Upper lobe of left lung (tissue), 6 donors: Measurements from ENCODE around the gene RPRD1B. TPM values are rescaled to one million over a fixed set of nuclear protein-coding genes. Genes with fewer than 3 reads are reported as not detected.

Experiments
- ATAC-seq, 2 donors: fragments of 200-7000 bp; cut with Tn5 transposase; one replicate each; pipeline ENCODE4 v1.9.1; 2022; ENCODE audit warnings: mild to moderate bottlenecking in 2 of 2, moderate library complexity in 2 of 2; ENCODE audit not compliant: low FRiP score in 2 of 2
- DNase-seq, 2 donors: peaks; one replicate each; pipeline ENCODE4 v3.0.0-alpha.2; 2019 to 2020
- H3K27ac ChIP-seq, 4 donors: fragments of 200-600 bp; sonication (generic); one replicate each; pipeline ENCODE4 v1.5.1; 2016 to 2019
- H3K27me3 ChIP-seq, 4 donors: fragments of 200-600 bp; sonication (generic); one replicate each; pipeline ENCODE4 v1.5.1; 2017 to 2019
- H3K36me3 ChIP-seq, 4 donors: fragments of 200-600 bp; sonication (generic); one replicate each; pipeline ENCODE4 v1.5.1; 2016 to 2019
- H3K4me1 ChIP-seq, 4 donors: fragments of 200-600 bp; sonication (generic); one replicate each; pipeline ENCODE4 v1.5.1; 2018 to 2019
- H3K4me3 ChIP-seq, 4 donors: fragments of 200-600 bp; sonication (generic); one replicate each; pipeline ENCODE4 v1.5.1; 2017 to 2019; ENCODE audit warnings: mild to moderate bottlenecking in 2 of 4, moderate library complexity in 1 of 4
- H3K9me3 ChIP-seq, 4 donors: fragments of 200-600 bp; sonication (generic); one replicate each; pipeline ENCODE4 v1.5.1; 2018 to 2019
- EP300 ChIP-seq, 4 donors: sonication (generic); formaldehyde crosslinking; IDR thresholded peaks; one replicate each; pipeline ENCODE4 v1.5.1; 2017; ENCODE audit warnings: antibody characterized with exemption in 4 of 4, control low read depth in 2 of 4
- POLR2A ChIP-seq, 4 donors: fragments of 450-650 bp; IDR thresholded peaks; one replicate each; pipeline ENCODE4 v1.5.1; 2016 to 2017; ENCODE audit warnings: antibody characterized with exemption in 4 of 4, mild to moderate bottlenecking in 2 of 4
- POLR2AphosphoS5 ChIP-seq, 2 donors: sonication (generic); formaldehyde crosslinking; IDR thresholded peaks; one replicate each; pipeline ENCODE4 v1.5.1; 2017; ENCODE audit warnings: antibody characterized with exemption in 2 of 2
- WGBS, 2 donors: methylation state at CpG; one replicate each; pipeline ENCODE4 v1.1.5; 2017 to 2018; 5-methylcytosine and 5-hydroxymethylcytosine counted together
- total RNA-seq, 6 donors: library from RNA; depleted of rRNA in 4 of 6; stranded (reverse); fragments of >200 nt in 4 of 6; gene quantifications; one replicate each; pipeline versions ENCODE4 v1.1.0 to v1.2.1, GENCODE V29; 2016 to 2021
- TF ChIP-seq, protein P1 (sequence below), 6 experiments: fragments of 450-650 bp in 4 of 6; fragments of 200-600 bp in 2 of 6; sonication (generic) in 2 of 6; IDR thresholded peaks; one replicate each; pipeline ENCODE4 v1.5.1; 2016 to 2019; ENCODE audit warnings: antibody characterized with exemption in 6 of 6
- donor health status: DM: no; HTN: no; CAD: no; lungs with moderate emphysema.
- donor health status: DM: no; HTN: yes; CAD: no; lungs with severe emphysema.

Gene RPRD1B
- total RNA-seq, 6 donors from 2014 or later, result 26.0 to 75.4 (median 29.2) TPM

- no peak overlapping the region for H3K4me3 ChIP-seq
- DNase-seq, result peak in 1 of 2 donors; percentile 77
- peaks cover 68 to 86% (median 77%) of the 10 kb centered on the region in 4 donors for H3K4me1 ChIP-seq
- TF ChIP-seq POLR2A (IDR thresholded peaks at IDR 0.05) (no peak), POLR2AphosphoS5 (IDR thresholded peaks at IDR 0.05) (peak; percentile 77), EP300 (IDR thresholded peaks at IDR 0.05) (peak in 3 of 4 donors; percentile 16 to 94 (median 90))
- TF ChIP-seq, protein P1, sequence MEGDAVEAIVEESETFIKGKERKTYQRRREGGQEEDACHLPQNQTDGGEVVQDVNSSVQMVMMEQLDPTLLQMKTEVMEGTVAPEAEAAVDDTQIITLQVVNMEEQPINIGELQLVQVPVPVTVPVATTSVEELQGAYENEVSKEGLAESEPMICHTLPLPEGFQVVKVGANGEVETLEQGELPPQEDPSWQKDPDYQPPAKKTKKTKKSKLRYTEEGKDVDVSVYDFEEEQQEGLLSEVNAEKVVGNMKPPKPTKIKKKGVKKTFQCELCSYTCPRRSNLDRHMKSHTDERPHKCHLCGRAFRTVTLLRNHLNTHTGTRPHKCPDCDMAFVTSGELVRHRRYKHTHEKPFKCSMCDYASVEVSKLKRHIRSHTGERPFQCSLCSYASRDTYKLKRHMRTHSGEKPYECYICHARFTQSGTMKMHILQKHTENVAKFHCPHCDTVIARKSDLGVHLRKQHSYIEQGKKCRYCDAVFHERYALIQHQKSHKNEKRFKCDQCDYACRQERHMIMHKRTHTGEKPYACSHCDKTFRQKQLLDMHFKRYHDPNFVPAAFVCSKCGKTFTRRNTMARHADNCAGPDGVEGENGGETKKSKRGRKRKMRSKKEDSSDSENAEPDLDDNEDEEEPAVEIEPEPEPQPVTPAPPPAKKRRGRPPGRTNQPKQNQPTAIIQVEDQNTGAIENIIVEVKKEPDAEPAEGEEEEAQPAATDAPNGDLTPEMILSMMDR (IDR thresholded peaks at IDR 0.05), result no peak
- H3K36me3 ChIP-seq, result peaks cover 0 to 24% (median 9%) of the 10 kb centered on the region in 4 donors
- ATAC-seq, result peak; percentile 52 to 75
- WGBS, 2 donors, result 11 to 21% methylated on average over 8 to 10 of the region's 10 CpGs
- H3K9me3 ChIP-seq, result no peaks in the 10 kb centered on the region
- H3K27me3 ChIP-seq, result no peaks in the 10 kb centered on the region
- H3K27ac ChIP-seq, result peak overlapping the region; percentile 71 to 82 (median 77)
Measured at GRCh38 chr20:37990571-37991151, 42.9 kb upstream of the RPRD1B start.

- peaks cover 66 to 85% (median 74%) of the 10 kb centered on the region in 4 donors for H3K4me1 ChIP-seq
- H3K27me3 ChIP-seq, result no peaks in the 10 kb centered on the region
- 61 to 72% methylated on average over 4 of the region's 4 CpGs for WGBS, 2 donors
- TF ChIP-seq POLR2A (IDR thresholded peaks at IDR 0.05), result no peak
- no peaks in the 10 kb centered on the region for H3K9me3 ChIP-seq
- H3K4me3 ChIP-seq, result no peak overlapping the region
- peak overlapping the region; percentile 71 to 82 (median 77) for H3K27ac ChIP-seq
- H3K36me3 ChIP-seq, result peaks cover 3 to 31% (median 16%) of the 10 kb centered on the region in 4 donors
- DNase-seq, result no peak
- ATAC-seq, result no peak
Measured at GRCh38 chr20:37991157-37991866, 42.2 kb upstream of the RPRD1B start.

DNA sequence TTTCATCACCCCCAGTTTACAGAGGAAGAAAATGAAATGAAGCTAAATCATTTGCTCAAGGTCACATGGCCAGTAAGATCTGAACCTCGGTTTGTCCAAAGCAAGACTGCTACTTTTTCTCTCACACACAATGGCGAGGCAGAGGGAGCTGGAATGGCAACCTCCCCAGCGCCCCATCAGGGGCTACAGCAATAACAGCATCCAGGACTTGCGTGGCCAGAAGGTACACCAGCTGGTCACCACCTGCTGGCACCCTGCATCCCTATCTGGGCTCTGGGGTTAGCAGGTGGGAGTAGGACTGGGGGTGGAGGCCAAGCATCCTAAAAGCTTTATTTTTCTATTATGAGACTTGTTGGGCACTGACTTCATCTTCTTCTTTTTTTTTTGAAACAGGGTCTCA, 41.6 kb upstream of the RPRD1B start:
- TF ChIP-seq POLR2AphosphoS5 (IDR thresholded peaks at IDR 0.05), result no peak
- TF ChIP-seq, protein P1 (IDR thresholded peaks at IDR 0.05), result no peak
- TF ChIP-seq EP300 (IDR thresholded peaks at IDR 0.05), result no peak
- TF ChIP-seq POLR2A (IDR thresholded peaks at IDR 0.05), result no peak
- 88 to 92% methylated on average over 4 of the region's 4 CpGs for WGBS, 2 donors
- no peaks in the 10 kb centered on the region for H3K27me3 ChIP-seq
- H3K4me3 ChIP-seq, result no peak overlapping the region
- H3K9me3 ChIP-seq, result no peaks in the 10 kb centered on the region
- peaks cover 60 to 79% (median 71%) of the 10 kb centered on the region in 4 donors for H3K4me1 ChIP-seq
- H3K27ac ChIP-seq, result peak overlapping the region in 3 of 4 donors; percentile 49 to 82 (median 79)
- ATAC-seq (no peak), DNase-seq (no peak)
- H3K36me3 ChIP-seq, result peaks cover 9 to 37% (median 22%) of the 10 kb centered on the region in 4 donors

- Histone ChIP-seq H3K27me3 (no peaks in the 10 kb centered on the region), H3K4me3 (no peak overlapping the region), H3K4me1 (peaks cover 51 to 69% (median 62%) of the 10 kb centered on the region in 4 donors), H3K27ac (peak overlapping the region; percentile 42 to 82 (median 49)), H3K9me3 (no peaks in the 10 kb centered on the region), H3K36me3 (peaks cover 17 to 47% (median 32%) of the 10 kb centered on the region in 4 donors)
- TF ChIP-seq POLR2AphosphoS5 (IDR thresholded peaks at IDR 0.05), result peak in 1 of 2 donors; percentile 41
- TF ChIP-seq, protein P1 (IDR thresholded peaks at IDR 0.05), result peak in 2 of 6 experiments; percentile 17 to 63
- TF ChIP-seq EP300 (IDR thresholded peaks at IDR 0.05), result peak in 1 of 4 donors; percentile 5
- no peak for TF ChIP-seq POLR2A (IDR thresholded peaks at IDR 0.05)
- ATAC-seq, result peak in 1 of 2 donors; percentile 68
- WGBS, 2 donors, result 56 to 64% methylated on average over 5 of the region's 5 CpGs
- peak in 1 of 2 donors; percentile 54 for DNase-seq
Measured at GRCh38 chr20:37992802-37993409, 40.6 kb upstream of the RPRD1B start.

GRCh38 chr20:37994512-37994911, 39.0 kb upstream of the RPRD1B start:
- Histone ChIP-seq H3K27me3 (no peaks in the 10 kb centered on the region), H3K9me3 (no peaks in the 10 kb centered on the region), H3K4me1 (peaks cover 39 to 56% (median 47%) of the 10 kb centered on the region in 4 donors), H3K27ac (peak overlapping the region; percentile 5 to 57 (median 28)), H3K4me3 (no peak overlapping the region), H3K36me3 (peaks cover 27 to 57% (median 47%) of the 10 kb centered on the region in 4 donors)
- WGBS, 2 donors, result 63 to 69% methylated on average over 4 of the region's 4 CpGs
- DNase-seq (peak in 1 of 2 donors; percentile 78), ATAC-seq (no peak)
- TF ChIP-seq POLR2AphosphoS5 (IDR thresholded peaks at IDR 0.05) (peak; percentile 42 to 50), EP300 (IDR thresholded peaks at IDR 0.05) (peak in 2 of 4 donors; percentile 43 to 67)
- TF ChIP-seq, protein P1 (IDR thresholded peaks at IDR 0.05), result no peak
